ENCODE results near the gene SYTL3. TPM values are rescaled to one million over a fixed set of nuclear protein-coding genes. Genes with fewer than 3 reads are reported as not detected.
"Not testable (repeated sequence)": the region's sequence is repeated elsewhere in the genome, so short reads cannot be mapped to it uniquely, and the experiment has no call there.

The SYTL3 gene
- total RNA-seq, 1 donor from 2014 or later, result 4.1 TPM

DNA sequence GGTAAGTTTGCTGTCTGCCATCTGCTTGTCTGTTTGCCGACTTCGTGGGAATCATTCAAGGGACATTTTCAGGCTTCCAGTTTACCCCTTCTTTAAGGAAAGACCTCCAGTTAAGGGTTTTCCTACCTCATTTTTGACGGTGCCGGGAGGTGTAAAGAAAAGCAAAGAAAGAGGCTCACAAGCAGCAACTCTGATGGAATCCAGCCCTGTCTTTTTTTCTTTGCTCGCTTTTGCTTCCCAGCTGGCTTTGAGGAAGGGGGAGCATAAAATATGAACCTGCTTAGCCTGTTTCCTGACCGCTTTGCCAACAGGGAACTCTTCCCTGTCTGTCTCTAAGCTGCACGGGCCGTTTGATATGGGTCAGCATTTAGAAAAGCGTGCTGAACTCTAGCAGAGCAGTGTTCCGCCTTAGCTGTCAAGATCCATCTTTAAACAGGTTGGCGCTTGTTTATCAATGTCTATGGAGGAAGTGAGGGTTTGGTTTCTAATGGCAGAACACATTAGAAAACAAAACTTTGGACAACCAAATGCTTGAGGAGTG is 13.8 kb downstream of the SYTL3 start:
- DNase-seq (ENCODE audit: low spot score), result no peak

DNA sequence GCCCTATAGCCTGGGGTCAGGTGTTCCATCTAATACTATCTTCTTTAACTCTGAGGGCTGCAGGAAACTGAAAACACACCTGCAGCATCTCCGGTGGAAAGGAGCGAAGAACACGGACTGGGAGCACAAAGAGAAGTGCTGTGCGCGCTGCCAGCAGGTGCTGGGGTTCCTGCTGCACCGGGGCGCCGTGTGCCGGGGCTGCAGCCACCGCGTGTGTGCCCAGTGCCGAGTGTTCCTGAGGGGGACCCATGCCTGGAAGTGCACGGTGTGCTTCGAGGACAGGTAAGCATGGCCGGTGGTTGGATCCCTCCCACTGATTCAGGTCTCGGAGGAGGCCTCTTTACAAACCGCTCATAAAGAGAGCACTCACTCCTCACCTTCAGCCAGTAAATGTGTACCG is 15.5 kb downstream of the SYTL3 start:
- DNase-seq (ENCODE audit: low spot score), result no peak

DNA sequence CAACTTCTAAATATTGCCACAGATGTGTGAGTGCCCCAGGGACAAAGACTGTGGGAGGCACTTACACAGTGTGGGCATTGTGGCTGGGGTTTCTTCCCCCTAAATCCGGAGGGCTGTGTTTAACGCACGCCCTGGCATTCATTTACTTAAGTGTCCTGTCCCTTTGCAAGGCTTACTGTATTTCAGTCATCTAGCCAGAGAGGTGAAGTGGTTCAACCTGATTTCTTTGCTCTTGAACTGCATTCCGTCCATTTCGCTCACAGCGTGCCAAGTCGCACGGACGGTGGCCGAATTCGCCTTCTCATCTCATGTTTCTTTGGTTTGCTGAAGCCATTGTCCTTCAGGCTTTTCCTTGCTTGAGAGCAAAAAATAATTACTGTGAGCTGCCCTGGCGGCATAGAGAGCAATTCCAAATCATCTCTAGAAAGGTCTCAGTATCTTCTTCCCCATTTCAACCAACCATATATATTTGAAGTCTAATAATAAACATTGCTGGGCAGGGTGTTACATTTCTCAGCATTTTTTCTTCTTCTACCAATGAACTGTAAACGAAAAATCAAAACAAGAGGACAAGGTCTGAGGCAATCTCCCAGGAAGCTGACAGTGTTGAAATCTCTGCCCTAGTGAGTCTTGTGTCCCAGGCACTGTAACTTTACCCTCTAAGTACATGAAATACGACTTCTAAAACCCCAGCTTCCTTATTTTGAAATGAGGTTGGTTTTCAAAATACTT is 16.9 kb downstream of the SYTL3 start:
- DNase-seq (ENCODE audit: low spot score), result no peak

DNA sequence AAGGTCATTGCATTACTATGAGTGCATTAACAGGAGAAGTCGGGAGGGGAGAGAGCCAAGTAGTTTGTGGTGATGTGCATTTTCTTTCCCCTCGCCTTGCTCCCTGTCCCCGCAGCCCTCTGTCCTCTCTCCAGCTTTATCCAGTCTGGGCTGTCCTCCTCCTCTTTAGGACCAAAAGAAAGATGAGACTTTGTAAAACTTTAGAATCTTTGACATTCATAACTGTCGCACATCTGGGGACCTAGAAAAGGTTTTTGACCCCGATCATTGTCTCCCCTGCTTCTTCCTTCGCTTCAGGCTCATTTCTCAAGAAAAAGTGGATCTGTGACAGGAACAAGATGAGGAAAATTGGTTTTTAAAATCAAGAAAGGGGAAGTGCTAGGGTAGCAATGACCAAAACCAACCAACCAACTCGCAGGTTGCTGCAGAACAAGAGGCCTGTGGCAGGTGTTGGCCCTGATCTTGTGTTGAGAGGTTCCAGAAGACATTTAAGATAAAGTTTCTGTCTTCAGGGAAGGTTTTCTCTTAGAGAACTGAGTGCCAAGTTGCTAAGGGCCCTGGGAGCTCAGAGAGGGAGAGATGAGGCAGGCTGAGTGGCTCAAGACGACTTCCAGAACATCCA is 17.6 kb downstream of the SYTL3 start:
- no peak for DNase-seq (ENCODE audit: low spot score)

DNA sequence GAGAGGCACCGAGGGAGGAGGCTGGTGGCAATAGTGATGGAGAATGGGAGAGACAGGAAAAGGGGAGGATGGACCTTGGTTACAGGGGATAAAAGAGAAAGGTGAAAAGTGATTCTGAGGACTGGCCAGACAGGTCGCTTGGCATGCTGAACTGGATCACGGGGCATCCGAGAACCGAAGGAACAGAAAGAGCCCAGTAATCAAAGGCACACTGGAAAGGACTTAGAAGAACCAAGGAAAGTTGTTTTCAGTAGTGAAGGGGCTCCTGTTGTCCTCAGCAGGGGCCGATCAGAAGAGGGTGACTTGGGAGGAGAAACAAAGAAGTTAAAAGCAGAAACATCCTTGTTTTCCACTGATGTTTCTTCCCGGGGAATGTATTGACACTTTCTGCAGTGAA is 18.9 kb downstream of the SYTL3 start:
- no peak for DNase-seq (ENCODE audit: low spot score)

DNA sequence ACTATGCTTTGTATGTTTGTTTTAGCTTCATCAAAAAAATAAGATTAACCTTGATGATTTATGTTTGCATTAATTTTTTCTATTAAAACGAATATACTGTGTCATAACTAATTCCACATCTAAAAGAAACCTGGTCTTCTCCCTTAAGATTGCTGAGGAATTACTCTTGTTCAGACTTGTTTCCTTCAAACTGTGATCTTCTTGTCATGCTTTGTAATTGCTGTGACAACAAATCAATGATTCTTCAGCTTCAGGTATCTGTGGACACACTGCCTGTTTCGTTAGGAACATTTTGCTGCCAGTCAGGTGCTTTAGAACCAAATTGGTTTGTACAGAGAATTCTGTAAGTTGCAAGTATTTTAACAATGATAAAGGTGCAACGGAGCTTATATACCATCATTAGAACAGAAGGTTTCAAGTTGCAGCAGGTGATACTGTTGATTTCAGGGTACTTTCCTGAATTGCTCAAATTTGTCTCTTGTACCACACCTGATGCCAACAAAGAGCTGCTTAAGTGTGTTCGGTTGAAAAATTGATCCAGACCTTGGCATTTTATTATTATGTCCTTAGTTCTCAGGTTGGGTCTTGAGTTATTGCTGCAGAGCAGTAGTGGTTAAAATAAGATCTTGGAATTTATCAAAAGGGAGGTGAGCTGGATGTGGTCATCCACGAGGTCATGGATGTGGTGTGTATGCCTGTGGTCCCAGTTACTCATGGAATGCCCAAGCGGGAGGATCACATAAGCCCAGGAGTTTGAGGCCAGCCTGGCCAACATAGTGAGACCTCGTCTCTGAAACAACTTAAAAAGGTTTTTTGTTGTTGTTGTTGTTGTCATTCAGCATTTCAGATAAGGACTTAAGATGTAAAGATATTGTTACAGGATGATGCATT is 19.5 kb downstream of the SYTL3 start:
- no peak for DNase-seq (ENCODE audit: low spot score)

DNA sequence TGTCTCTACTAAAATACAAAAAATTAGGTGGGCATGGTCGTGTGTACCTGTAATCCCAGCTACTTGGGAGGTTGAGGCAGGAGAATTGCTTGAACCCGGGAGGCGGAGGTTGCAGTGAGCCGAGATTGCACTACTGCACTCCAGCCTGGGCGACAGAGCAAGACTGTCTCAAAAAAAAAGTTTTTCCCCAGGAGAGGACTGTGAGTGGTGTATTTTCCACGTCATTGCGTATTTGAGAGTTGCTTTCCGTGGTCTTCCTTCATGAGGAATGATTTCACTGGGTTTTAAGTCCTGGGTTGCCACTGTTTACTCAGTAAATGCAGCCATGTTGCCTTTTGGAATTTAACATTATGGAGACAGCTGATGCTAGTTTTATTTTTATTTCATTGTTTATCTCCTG is 22.3 kb downstream of the SYTL3 start:
- DNase-seq (ENCODE audit: low spot score), result not testable (repeated sequence)

DNA sequence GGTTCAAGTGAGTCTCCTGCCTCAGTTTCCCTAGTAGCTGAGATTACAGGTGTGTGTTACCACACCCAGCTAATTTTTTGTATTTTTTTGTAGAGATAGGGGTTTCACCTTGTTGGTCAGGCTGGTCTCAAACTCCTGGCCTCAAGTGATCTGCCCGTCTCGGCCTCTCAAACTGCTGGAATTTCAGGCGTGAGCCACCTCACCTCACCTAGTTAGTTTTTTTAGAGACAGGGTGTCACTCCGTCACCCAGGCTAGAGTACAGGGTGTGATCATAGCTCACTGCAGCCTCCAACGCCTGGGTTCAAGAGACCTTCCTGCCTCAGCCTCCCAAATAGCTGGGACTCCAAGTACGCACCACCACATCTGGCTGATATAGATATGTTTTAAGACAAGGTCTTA is 22.9 kb downstream of the SYTL3 start:
- no peak for DNase-seq (ENCODE audit: low spot score)

DNA sequence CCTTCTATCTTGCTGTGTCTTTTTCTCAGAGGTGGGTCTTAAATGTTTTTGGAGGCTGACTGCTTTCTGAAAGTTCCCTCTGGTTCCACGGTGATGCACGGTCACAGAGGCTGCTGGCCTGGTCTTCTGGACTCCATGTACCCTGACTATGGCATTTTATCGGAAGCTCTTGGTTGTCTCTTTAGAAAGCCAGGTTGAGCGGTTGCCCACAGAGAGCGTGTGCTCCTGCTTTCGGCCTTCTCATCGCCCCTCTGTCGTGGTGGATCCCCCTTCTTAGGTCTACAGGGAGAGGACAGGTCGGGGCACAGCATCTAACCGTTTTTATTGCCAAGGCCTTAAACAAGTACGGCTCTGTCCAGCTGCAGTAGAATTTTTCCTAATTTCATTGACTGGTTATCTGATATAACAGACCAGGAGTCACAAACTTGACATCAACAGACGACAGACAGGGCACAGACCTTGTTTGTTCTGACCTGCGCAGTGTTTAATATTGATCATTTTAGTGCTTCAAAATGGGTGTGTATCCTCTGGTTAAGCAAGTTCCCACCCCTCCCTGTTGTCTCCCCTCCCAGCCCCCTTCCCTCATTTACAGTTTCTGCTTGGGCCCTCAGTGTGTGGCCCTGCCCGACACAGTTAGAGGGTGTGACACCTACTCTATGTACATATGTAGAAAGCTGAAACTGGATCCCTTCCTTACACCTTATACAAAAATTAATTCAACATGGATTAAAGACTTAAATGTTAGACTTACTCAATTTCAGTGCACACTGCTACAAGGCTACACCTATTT is 24.7 kb downstream of the SYTL3 start:
- DNase-seq (ENCODE audit: low spot score), result no peak

DNA sequence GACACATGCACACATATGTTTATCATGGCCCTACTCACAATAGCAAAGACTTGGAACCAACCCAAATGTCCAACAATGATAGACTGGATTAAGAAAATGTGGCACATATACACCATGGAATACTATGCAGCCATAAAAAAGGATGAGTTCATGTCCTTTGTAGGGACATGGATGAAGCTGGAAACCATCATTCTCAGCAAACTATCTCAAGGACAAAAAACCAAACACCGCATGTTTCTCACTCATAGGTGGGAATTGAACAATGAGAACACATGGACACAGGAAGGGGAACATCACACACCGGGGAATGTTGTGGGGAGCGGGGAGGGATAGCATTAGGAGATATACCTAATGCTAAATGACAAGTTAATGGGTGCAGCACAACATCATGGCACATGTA is 27.2 kb downstream of the SYTL3 start:
- DNase-seq (ENCODE audit: low spot score), result not testable (repeated sequence)

DNA sequence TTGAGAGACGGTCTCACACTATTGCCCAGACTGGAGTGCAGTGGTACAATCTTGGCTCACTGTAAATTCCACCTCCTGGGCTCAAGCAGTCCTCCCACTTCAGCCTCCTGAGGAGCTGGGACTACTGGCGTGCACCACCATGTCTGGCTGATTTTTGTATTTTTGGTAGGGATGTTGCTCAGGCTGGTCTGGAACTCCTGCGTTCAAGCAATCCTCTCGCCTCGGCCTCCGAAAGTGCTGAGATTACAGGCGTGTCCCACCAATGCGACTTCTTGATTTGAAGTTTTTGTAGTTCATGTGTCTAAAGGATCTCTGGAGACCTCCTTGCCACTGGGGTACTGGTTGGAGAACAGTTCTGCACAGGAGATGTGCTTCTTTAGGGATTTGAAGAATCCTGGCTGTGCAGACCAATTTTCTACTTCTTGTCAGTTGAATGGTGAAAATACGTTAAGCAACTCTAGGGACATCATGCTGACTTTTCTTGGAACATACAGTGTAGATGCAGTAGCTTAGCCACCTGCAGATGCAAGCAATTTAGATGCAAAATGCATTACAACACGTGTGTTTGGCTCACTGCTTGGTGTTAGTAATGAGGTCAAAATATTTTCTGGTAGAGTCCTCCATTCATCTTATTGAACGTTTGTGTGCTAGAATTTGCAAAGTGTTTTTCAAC is 28.2 kb downstream of the SYTL3 start:
- no peak for DNase-seq (ENCODE audit: low spot score)

DNA sequence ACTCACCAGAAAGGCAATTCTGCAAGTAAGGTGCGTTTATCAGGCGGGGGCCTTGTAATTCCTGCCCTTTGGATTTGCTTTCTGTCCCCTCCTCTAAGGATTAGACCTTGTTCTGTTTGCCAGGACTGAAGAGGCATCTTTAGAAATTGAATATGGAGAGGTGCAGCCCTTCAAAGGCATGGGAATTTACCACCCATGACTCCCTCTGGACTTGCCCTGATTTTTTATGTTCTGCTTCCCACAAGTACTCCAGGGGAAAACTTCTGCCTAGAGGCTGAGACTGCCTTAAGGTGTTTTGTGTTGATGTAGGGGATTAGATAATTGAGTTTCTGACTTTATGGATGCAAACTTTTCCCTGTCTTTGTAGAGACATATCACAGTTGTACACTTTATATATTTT is 30.2 kb downstream of the SYTL3 start:
- DNase-seq (ENCODE audit: low spot score), result no peak

DNA sequence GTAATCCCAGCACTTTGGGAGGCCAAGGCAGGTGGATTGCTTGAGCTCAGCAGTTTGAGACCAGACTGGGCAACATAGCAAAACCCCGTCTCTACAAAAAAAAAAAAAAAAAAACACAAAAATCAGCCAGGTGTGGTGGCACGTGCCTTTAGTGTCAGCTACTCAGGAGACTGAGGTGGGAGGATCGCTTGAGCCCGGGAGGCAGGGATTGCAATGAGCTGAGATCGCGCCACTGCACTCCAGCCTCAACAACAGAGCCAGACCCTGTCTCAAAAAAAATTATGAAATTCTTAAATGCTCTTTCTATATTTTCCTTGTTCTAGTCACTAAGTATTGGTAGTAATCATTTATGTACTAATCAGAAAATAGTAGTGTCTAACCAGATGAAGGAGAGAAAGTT is 30.6 kb downstream of the SYTL3 start:
- no peak for DNase-seq (ENCODE audit: low spot score)

DNA sequence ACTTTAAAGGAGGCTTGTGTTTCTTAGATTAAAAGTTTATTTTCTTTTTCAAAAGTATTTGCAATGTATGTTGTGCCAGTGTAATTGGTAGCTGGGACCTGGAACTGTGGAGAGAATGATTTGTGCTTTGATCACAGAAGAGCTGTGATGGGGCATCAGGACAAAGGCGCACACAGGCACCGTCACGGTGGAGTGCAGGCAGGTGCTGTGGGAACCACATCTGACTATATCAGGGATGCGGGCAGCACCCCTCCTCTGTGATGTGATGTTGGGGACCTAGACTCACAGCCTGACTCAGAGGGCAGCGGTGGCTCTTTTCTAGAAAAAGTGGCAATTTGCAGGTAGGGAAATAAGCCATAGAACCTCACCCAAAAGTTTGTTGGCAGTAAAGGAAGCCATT is 34.5 kb downstream of the SYTL3 start:
- no peak for DNase-seq (ENCODE audit: low spot score)

DNA sequence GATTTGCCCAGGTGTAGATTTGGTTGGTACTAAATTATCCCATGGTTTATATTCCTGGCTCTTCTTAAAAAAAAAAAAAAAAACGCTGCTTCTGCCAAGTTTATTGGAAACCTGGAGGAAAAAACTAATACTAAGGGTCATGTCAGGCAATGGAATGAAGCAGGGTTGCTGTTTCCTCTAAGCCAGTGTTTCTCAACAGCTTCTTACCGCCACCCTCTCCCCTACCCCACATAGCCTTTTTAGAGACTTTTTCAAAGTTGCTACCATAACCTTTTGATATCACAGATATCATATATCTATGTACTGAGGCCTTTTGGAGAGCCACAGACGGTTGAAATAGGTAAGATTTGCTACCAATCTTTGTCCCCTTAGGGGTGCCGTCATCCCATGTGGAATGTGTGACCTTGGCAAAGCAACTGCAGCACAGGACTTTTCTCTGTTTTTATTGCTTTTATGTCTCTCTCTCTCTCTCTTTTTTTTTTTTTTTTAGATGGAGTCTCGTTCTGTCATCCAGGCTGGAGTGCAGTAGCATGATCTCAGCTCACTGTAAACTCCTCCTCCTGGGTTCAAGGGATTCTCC is 35.0 kb downstream of the SYTL3 start:
- no peak for DNase-seq (ENCODE audit: low spot score)

DNA sequence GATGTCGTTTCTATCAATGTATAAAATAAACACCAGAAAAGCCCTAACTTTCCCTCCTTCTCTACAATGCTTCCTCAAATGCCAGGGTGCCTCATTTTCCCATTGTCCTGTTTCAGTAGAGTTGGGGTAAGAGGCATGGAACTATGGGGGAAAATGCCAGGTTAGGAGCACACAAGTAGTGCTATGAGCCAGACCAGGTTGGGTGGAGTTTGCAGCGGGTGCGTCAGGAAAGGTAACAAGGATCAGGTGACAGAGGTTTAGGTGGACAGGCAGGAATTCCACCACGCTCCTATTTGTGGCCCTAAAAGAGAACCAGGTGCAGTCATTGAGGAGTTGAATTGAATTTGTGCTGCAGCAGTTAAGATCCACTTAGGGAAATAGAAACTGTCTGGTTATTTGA is 36.5 kb downstream of the SYTL3 start:
- DNase-seq (ENCODE audit: low spot score), result no peak

DNA sequence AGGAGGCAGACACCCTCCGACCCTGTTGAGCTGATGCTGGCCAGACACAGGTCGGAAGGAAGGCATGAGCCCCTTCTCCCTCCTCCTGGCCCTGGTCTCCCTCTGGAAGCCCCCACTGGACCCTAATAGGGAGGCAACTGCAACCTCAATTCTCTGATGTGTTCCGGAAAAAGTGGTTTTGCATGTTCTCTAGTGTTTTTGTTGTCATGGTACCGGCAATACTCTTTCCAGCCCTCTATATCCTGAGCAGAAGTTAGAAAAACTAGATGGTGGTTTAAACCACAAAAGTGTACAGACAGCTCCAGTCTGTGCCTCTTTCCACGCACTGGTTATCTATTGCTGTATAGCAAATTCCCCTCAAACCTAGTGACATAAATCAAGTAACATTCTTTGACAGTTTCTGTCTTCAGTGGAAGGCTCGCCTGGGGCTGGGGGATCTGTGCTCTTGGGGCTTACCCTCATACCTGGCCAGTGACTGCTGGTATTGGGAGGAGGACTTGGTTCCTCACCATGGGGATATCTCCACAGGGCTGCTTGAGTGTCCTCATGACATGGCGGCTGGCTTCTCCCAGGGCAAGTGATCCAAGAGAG is 37.0 kb downstream of the SYTL3 start:
- DNase-seq (ENCODE audit: low spot score), result no peak

DNA sequence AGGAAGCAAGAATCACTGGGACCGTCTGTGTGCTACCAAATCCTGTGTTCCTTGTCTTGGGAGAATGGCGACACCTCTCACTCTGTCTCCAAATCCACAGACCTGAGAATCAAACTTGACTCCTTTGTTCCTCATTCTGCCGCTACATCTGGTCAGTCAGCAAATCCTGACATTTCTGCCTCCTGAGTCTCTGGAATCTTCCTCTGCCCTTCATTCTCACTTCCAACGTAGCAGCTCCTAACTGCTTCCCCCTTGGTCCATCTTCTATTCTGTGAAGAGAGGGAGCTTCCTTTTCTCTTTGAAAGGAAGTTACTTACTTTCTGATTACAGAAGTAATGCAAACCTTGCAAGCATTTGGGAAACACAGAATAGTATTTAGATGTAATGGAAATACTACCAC is 37.7 kb downstream of the SYTL3 start:
- no peak for DNase-seq (ENCODE audit: low spot score)

DNA sequence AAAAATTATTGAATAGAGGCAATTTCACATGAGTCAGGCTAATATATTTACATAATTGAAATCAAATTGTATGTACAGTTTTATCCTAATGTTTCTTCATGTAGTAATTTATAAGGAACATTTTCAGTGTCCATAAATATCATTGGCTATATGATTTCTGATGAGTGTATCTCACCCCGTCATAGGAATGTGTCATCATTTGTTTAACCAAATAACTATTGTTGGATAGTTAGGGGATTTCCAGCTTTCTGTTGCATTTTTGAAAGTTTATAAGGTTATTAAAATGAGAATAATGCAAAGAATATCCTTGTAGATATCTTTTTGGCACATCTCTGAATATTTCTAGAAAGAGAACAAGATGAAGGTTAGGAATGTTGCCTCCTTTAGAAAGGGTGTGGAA is 39.0 kb downstream of the SYTL3 start:
- DNase-seq (ENCODE audit: low spot score), result no peak

DNA sequence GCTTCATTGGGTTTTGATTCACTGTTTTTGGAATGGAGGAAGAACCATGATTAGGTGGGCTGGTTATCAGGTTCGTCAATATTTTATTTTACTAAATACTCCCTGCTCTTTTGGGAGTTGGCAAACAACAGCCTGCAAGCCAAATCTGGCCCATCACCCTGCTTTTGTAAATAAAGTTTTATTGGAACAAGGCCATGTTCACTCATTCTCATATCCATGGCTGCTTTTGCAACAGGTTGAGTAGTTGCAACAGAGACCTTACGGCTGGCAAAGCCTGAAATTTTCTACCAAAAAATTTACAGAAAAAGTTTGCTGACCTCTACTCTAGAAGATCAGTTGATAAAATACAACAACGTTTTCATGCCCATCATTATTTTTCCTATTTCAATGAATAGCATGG is 45.1 kb downstream of the SYTL3 start:
- no peak for DNase-seq (ENCODE audit: low spot score)
